DND-41 (cell line): ENCODE measurements around the gene KCNIP4.

Experiments used
- EZH2 ChIP-seq: IDR thresholded peaks from 3 replicates; pipeline ENCODE4 v1.6.1; 2012; ENCODE audit warnings: borderline replicate concordance, low read depth, mild to moderate bottlenecking, moderate library complexity, low read length, inconsistent platforms; ENCODE audit not compliant: severe bottlenecking
- TF ChIP-seq, protein P1 (sequence below): IDR thresholded peaks from 2 replicates; pipeline ENCODE4 v1.5.1; 2012; ENCODE audit warnings: borderline replicate concordance, low read length, moderate library complexity, mild to moderate bottlenecking; ENCODE audit not compliant: poor library complexity, severe bottlenecking; ENCODE audit errors: extremely low read depth

DNA sequence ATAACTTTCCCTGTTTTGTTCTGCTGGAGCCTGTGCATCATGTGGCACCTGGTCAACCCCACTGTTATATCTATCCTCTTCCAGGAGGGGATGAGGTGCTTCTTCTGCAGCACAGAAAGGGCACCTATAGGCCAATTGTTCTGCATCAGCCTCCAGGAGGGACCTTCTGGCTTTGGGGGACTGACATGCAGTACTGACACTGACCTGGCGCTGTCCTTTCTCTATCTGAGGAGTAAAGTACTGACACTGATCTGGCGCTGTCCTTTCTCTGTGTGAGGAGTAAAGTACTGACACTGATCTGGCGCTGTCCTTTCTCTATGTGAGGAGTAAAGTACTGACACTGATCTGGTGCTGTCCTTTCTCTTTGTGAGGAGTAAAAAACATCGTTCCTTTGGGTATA is 749.9 kb downstream of the KCNIP4 start:
- TF ChIP-seq EZH2, result no peak
- TF ChIP-seq, protein P1, sequence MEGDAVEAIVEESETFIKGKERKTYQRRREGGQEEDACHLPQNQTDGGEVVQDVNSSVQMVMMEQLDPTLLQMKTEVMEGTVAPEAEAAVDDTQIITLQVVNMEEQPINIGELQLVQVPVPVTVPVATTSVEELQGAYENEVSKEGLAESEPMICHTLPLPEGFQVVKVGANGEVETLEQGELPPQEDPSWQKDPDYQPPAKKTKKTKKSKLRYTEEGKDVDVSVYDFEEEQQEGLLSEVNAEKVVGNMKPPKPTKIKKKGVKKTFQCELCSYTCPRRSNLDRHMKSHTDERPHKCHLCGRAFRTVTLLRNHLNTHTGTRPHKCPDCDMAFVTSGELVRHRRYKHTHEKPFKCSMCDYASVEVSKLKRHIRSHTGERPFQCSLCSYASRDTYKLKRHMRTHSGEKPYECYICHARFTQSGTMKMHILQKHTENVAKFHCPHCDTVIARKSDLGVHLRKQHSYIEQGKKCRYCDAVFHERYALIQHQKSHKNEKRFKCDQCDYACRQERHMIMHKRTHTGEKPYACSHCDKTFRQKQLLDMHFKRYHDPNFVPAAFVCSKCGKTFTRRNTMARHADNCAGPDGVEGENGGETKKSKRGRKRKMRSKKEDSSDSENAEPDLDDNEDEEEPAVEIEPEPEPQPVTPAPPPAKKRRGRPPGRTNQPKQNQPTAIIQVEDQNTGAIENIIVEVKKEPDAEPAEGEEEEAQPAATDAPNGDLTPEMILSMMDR, result no peak
